ENCODE measurements around the gene RBM26.

The RBM26 gene

GRCh38 chr13:79406597-79406908 lies 498 bp upstream of the RBM26 start:
- TF ChIP-seq EZH2phosphoT487 (IDR thresholded peaks at IDR 0.05; ENCODE audit: low read length) (no peak), CTCF (IDR thresholded peaks at IDR 0.05; ENCODE audit: low read length) (no peak), EZH2 (optimal IDR thresholded peaks at IDR 0.05; ENCODE audit: low read depth, low read length) (no peak)
- no peaks in the 10 kb centered on the region for H3K9me3 ChIP-seq (replicated peaks; ENCODE audit: insufficient read depth, low read length)
- H3K9me2 ChIP-seq (replicated peaks; ENCODE audit: insufficient read depth, low read length) = no peaks in the 10 kb centered on the region
- H2AFZ ChIP-seq (ENCODE audit: low read length) = peak overlapping the region; percentile 78
- H3K27me3 ChIP-seq (replicated peaks; ENCODE audit: insufficient read depth, low read length) = no peaks in the 10 kb centered on the region
- peak overlapping the region; percentile 86 for H3K4me3 ChIP-seq (ENCODE audit: low read length)
- peaks cover 3% of the 10 kb centered on the region; the same call in 1 of the 2 replicates for H3F3A ChIP-seq (ENCODE audit: insufficient read depth, low read length)
- peak overlapping the region; percentile 81 for H3K27ac ChIP-seq (ENCODE audit: low read length)
- H3K4me2 ChIP-seq (ENCODE audit: low read depth, low read length) = peak overlapping the region; percentile 72
- DNase-seq = no peak
- peak overlapping the region; percentile 92 for H3K9ac ChIP-seq (ENCODE audit: low read length)
- peaks cover 7% of the 10 kb centered on the region; the same call in 1 of the 2 replicates for H4K20me1 ChIP-seq (ENCODE audit: insufficient read depth, low read length)
- peaks cover 61% of the 10 kb centered on the region for H3K79me2 ChIP-seq (ENCODE audit: low read length)
- H3K4me1 ChIP-seq (ENCODE audit: low read length) = peaks cover 19% of the 10 kb centered on the region
- 0 out of 2 replicates have a peak, but pooled peaks cover 1% of the 10 kb centered on the region for H3K36me3 ChIP-seq (replicated peaks; ENCODE audit: insufficient read depth, low read length)

GRCh38 chr13:79405501-79405830 lies 589 bp downstream of the RBM26 start:
- DNase-seq = no peak
- H3K4me2 ChIP-seq (ENCODE audit: low read depth, low read length) = peak overlapping the region; percentile 85
- H3K4me3 ChIP-seq (ENCODE audit: low read length) = peak overlapping the region; percentile 86
- H3K79me2 ChIP-seq (ENCODE audit: low read length) = peaks cover 72% of the 10 kb centered on the region
- TF ChIP-seq EZH2 (optimal IDR thresholded peaks at IDR 0.05; ENCODE audit: low read depth, low read length) = no peak
- no peak for TF ChIP-seq EZH2phosphoT487 (IDR thresholded peaks at IDR 0.05; ENCODE audit: low read length)
- TF ChIP-seq CTCF (IDR thresholded peaks at IDR 0.05; ENCODE audit: low read length) = no peak
- 0 out of 2 replicates have a peak, but pooled peaks cover 4% of the 10 kb centered on the region for H3K36me3 ChIP-seq (replicated peaks; ENCODE audit: insufficient read depth, low read length)
- H3K9me3 ChIP-seq (replicated peaks; ENCODE audit: insufficient read depth, low read length) = no peaks in the 10 kb centered on the region
- peaks cover 26% of the 10 kb centered on the region for H3K4me1 ChIP-seq (ENCODE audit: low read length)
- peak overlapping the region; percentile 92 for H3K9ac ChIP-seq (ENCODE audit: low read length)
- no peaks in the 10 kb centered on the region for H3K9me2 ChIP-seq (replicated peaks; ENCODE audit: insufficient read depth, low read length)
- H3F3A ChIP-seq (ENCODE audit: insufficient read depth, low read length) = peaks cover 3% of the 10 kb centered on the region; the same call in 1 of the 2 replicates
- peaks cover 14% of the 10 kb centered on the region; the same call in 1 of the 2 replicates for H4K20me1 ChIP-seq (ENCODE audit: insufficient read depth, low read length)
- H3K27ac ChIP-seq (ENCODE audit: low read length) = peak overlapping the region; percentile 81; the same call in 1 of the 2 replicates
- no peaks in the 10 kb centered on the region for H3K27me3 ChIP-seq (replicated peaks; ENCODE audit: insufficient read depth, low read length)
- H2AFZ ChIP-seq (ENCODE audit: low read length) = peak overlapping the region; percentile 69

- Histone ChIP-seq H3F3A (ENCODE audit: insufficient read depth, low read length) (peaks cover 3% of the 10 kb centered on the region; the same call in 1 of the 2 replicates), H3K36me3 (replicated peaks; ENCODE audit: insufficient read depth, low read length) (0 out of 2 replicates have a peak, but pooled peaks cover 4% of the 10 kb centered on the region), H3K9me3 (replicated peaks; ENCODE audit: insufficient read depth, low read length) (no peaks in the 10 kb centered on the region), H2AFZ (ENCODE audit: low read length) (peak overlapping the region; percentile 69), H3K4me3 (ENCODE audit: low read length) (peak overlapping the region; percentile 86), H3K4me2 (ENCODE audit: low read depth, low read length) (peak overlapping the region; percentile 85), H3K9me2 (replicated peaks; ENCODE audit: insufficient read depth, low read length) (no peaks in the 10 kb centered on the region), H3K79me2 (ENCODE audit: low read length) (peaks cover 77% of the 10 kb centered on the region), H3K27ac (ENCODE audit: low read length) (peak overlapping the region; percentile 81; the same call in 1 of the 2 replicates), H4K20me1 (ENCODE audit: insufficient read depth, low read length) (peaks cover 14% of the 10 kb centered on the region; the same call in 1 of the 2 replicates), H3K4me1 (ENCODE audit: low read length) (peaks cover 26% of the 10 kb centered on the region), H3K27me3 (replicated peaks; ENCODE audit: insufficient read depth, low read length) (no peaks in the 10 kb centered on the region), H3K9ac (ENCODE audit: low read length) (peak overlapping the region; percentile 92)
- TF ChIP-seq EZH2 (optimal IDR thresholded peaks at IDR 0.05; ENCODE audit: low read depth, low read length) (no peak), EZH2phosphoT487 (IDR thresholded peaks at IDR 0.05; ENCODE audit: low read length) (no peak), CTCF (IDR thresholded peaks at IDR 0.05; ENCODE audit: low read length) (no peak)
- DNase-seq = peak; percentile 40
Observed at GRCh38 chr13:79404985-79405384, 1.1 kb downstream of the RBM26 start.
